ENCODE data around the gene AURKAIP1. TPM values are rescaled to one million over a fixed set of nuclear protein-coding genes. Genes with fewer than 3 reads are reported as not detected.

The AURKAIP1 gene
- total and polyA plus RNA-seq, 9 of the 15 experiments (the other 6 are each of a cell fraction or from before 2014, with no cell fraction given) = 7.8 to 478 (median 92.0) TPM

DNA sequence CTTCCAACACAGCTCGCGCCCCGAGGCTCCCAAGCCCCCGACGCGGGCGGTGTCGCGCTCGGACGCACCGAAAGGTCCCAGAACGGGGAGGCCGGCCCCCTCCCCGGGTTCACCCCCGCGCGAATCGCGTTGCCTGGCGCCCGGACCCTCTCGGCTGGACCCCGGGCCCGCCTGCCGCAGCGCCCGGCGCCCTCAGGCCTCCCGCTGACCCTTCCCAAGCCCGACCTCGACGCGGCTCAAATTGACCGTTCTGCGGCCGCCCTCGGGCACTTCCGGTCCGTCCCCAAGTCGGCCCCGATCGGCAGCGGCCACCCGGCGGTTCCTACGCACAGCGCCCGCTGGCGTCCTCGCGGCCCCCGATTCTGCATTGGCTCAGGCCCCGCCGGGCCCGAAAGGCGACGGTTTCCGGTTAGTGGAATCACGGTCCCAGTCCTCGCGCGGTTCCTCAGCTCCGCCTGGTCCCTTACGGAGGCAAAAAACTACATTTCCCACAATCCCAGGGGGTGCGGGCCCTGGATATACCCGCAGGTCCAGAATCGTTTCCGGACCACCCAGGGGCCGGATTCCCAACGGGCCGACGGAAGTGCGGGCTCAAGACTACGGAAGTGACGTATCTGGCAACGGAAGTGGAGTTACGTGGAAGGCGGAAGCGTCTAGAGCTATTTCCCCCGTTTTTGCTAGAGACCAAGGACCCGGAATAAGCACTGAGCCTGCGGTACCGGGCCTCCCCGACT lies at the start of gene AURKAIP1 (continued):
- TF ChIP-seq, protein P1, sequence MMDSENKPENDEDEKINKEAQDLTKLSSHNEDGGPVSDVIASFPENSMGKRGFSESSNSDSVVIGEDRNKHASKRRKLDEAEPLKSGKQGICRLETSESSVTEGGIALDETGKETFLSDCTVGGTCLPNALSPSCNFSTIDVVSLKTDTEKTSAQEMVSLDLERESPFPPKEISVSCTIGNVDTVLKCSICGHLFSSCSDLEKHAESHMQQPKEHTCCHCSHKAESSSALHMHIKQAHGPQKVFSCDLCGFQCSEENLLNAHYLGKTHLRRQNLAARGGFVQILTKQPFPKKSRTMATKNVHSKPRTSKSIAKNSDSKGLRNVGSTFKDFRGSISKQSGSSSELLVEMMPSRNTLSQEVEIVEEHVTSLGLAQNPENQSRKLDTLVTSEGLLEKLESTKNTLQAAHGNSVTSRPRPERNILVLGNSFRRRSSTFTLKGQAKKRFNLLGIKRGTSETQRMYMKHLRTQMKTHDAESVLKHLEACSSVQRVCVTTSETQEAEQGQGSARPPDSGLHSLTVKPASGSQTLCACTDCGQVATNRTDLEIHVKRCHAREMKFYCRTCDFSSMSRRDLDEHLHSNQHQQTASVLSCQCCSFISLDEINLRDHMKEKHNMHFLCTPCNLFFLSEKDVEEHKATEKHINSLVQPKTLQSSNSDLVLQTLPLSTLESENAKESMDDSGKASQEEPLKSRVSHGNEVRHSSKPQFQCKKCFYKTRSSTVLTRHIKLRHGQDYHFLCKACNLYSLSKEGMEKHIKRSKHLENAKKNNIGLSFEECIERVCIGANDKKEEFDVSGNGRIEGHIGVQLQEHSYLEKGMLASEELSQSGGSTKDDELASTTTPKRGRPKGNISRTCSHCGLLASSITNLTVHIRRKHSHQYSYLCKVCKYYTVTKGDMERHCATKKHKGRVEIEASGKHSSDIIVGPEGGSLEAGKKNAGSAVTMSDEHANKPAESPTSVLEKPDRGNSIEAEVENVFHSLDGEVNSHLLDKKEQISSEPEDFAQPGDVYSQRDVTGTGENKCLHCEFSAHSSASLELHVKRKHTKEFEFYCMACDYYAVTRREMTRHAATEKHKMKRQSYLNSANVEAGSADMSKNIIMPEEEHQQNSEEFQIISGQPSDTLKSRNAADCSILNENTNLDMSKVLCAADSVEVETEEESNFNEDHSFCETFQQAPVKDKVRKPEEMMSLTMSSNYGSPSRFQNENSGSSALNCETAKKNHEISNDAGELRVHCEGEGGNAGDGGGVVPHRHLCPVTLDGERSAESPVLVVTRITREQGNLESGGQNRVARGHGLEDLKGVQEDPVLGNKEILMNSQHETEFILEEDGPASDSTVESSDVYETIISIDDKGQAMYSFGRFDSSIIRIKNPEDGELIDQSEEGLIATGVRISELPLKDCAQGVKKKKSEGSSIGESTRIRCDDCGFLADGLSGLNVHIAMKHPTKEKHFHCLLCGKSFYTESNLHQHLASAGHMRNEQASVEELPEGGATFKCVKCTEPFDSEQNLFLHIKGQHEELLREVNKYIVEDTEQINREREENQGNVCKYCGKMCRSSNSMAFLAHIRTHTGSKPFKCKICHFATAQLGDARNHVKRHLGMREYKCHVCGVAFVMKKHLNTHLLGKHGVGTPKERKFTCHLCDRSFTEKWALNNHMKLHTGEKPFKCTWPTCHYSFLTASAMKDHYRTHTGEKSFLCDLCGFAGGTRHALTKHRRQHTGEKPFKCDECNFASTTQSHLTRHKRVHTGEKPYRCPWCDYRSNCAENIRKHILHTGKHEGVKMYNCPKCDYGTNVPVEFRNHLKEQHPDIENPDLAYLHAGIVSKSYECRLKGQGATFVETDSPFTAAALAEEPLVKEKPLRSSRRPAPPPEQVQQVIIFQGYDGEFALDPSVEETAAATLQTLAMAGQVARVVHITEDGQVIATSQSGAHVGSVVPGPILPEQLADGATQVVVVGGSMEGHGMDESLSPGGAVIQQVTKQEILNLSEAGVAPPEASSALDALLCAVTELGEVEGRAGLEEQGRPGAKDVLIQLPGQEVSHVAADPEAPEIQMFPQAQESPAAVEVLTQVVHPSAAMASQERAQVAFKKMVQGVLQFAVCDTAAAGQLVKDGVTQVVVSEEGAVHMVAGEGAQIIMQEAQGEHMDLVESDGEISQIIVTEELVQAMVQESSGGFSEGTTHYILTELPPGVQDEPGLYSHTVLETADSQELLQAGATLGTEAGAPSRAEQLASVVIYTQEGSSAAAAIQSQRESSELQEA (IDR thresholded peaks at IDR 0.05; ENCODE audit: low read depth) = no peak
- peak; percentile 65 for TF ChIP-seq ATF1 (CRISPR knock-in tag; IDR thresholded peaks at IDR 0.05)
- peak; percentile 98 for TF ChIP-seq ATF1 (tag; IDR thresholded peaks at IDR 0.05)
- TF ChIP-seq ZNF584 (CRISPR knock-in tag; IDR thresholded peaks at IDR 0.05; ENCODE audit: low read depth) = peak; percentile 83
- TF ChIP-seq, protein P2, sequence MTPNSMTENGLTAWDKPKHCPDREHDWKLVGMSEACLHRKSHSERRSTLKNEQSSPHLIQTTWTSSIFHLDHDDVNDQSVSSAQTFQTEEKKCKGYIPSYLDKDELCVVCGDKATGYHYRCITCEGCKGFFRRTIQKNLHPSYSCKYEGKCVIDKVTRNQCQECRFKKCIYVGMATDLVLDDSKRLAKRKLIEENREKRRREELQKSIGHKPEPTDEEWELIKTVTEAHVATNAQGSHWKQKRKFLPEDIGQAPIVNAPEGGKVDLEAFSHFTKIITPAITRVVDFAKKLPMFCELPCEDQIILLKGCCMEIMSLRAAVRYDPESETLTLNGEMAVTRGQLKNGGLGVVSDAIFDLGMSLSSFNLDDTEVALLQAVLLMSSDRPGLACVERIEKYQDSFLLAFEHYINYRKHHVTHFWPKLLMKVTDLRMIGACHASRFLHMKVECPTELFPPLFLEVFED (CRISPR knock-in tag; conservative IDR thresholded peaks at IDR 0.05) = peak; percentile 87
- no peak; the same call in 1 of the 2 replicates for TF ChIP-seq MTA2 (IDR thresholded peaks at IDR 0.05; ENCODE audit: low read depth)
- TF ChIP-seq, protein P3, sequence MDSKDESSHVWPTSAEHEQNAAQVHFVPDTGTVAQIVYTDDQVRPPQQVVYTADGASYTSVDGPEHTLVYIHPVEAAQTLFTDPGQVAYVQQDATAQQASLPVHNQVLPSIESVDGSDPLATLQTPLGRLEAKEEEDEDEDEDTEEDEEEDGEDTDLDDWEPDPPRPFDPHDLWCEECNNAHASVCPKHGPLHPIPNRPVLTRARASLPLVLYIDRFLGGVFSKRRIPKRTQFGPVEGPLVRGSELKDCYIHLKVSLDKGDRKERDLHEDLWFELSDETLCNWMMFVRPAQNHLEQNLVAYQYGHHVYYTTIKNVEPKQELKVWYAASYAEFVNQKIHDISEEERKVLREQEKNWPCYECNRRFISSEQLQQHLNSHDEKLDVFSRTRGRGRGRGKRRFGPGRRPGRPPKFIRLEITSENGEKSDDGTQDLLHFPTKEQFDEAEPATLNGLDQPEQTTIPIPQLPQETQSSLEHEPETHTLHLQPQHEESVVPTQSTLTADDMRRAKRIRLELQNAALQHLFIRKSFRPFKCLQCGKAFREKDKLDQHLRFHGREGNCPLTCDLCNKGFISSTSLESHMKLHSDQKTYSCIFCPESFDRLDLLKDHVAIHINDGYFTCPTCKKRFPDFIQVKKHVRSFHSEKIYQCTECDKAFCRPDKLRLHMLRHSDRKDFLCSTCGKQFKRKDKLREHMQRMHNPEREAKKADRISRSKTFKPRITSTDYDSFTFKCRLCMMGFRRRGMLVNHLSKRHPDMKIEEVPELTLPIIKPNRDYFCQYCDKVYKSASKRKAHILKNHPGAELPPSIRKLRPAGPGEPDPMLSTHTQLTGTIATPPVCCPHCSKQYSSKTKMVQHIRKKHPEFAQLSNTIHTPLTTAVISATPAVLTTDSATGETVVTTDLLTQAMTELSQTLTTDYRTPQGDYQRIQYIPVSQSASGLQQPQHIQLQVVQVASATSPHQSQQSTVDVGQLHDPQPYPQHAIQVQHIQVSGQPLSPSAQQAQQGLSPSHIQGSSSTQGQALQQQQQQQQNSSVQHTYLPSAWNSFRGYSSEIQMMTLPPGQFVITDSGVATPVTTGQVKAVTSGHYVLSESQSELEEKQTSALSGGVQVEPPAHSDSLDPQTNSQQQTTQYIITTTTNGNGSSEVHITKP (IDR thresholded peaks at IDR 0.05; ENCODE audit: partially characterized antibody) = peak; percentile 93
- TF ChIP-seq, protein P4, sequence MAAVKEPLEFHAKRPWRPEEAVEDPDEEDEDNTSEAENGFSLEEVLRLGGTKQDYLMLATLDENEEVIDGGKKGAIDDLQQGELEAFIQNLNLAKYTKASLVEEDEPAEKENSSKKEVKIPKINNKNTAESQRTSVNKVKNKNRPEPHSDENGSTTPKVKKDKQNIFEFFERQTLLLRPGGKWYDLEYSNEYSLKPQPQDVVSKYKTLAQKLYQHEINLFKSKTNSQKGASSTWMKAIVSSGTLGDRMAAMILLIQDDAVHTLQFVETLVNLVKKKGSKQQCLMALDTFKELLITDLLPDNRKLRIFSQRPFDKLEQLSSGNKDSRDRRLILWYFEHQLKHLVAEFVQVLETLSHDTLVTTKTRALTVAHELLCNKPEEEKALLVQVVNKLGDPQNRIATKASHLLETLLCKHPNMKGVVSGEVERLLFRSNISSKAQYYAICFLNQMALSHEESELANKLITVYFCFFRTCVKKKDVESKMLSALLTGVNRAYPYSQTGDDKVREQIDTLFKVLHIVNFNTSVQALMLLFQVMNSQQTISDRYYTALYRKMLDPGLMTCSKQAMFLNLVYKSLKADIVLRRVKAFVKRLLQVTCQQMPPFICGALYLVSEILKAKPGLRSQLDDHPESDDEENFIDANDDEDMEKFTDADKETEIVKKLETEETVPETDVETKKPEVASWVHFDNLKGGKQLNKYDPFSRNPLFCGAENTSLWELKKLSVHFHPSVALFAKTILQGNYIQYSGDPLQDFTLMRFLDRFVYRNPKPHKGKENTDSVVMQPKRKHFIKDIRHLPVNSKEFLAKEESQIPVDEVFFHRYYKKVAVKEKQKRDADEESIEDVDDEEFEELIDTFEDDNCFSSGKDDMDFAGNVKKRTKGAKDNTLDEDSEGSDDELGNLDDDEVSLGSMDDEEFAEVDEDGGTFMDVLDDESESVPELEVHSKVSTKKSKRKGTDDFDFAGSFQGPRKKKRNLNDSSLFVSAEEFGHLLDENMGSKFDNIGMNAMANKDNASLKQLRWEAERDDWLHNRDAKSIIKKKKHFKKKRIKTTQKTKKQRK (IDR thresholded peaks at IDR 0.05; ENCODE audit: borderline replicate concordance, low read depth, low read length) = 0 out of 2 replicates have a peak, but pooled peaks have one; percentile 34
- 0 out of 2 replicates have a peak, but pooled peaks have one; percentile 23 for TF ChIP-seq SRSF3 (IDR thresholded peaks at IDR 0.05; ENCODE audit: insufficient read depth, low read length)
- no peak for TF ChIP-seq ZNF436 (CRISPR knock-in tag; IDR thresholded peaks at IDR 0.05)

Measured in K562 (cell line).